ENCODE data around the gene RANBP17.
"Not testable (repeated sequence)": the region's sequence is repeated elsewhere in the genome, so short reads cannot be mapped to it uniquely, and the experiment has no call there.

Gene RANBP17

GRCh38 chr5:171261361-171261760 lies 399.5 kb downstream of the RANBP17 start:
- no peak for DNase-seq

GRCh38 chr5:171261904-171262303 lies 400.1 kb downstream of the RANBP17 start:
- no peak for DNase-seq

- DNase-seq, result no peak
These were observed 401.4 kb downstream of the RANBP17 start for GRCh38 chr5:171263181-171263580.

GRCh38 chr5:171264843-171265242 lies 403.0 kb downstream of the RANBP17 start:
- DNase-seq, result peak; percentile 20

- DNase-seq, result no peak
These were observed 407.1 kb downstream of the RANBP17 start for GRCh38 chr5:171268700-171269620.

- no peak for DNase-seq
These were observed 407.9 kb downstream of the RANBP17 start for GRCh38 chr5:171269717-171270116.

- no peak for DNase-seq
These were observed 408.3 kb downstream of the RANBP17 start for GRCh38 chr5:171270136-171270535.

GRCh38 chr5:171271798-171272197 lies 410.0 kb downstream of the RANBP17 start:
- DNase-seq, result no peak

GRCh38 chr5:171272996-171273970 lies 411.5 kb downstream of the RANBP17 start:
- DNase-seq, result peak; percentile 2

GRCh38 chr5:171275841-171276544 lies 414.2 kb downstream of the RANBP17 start:
- no peak for DNase-seq

- DNase-seq, result no peak
These were observed 421.9 kb downstream of the RANBP17 start for GRCh38 chr5:171283753-171284152.

- DNase-seq, result no peak
These were observed 423.6 kb downstream of the RANBP17 start for GRCh38 chr5:171285465-171285864.

- DNase-seq, result no peak
These were observed 426.2 kb downstream of the RANBP17 start for GRCh38 chr5:171288066-171288465.

- DNase-seq, result no peak
These were observed 429.6 kb downstream of the RANBP17 start for GRCh38 chr5:171291371-171291770.

GRCh38 chr5:171295299-171295698 lies 433.5 kb downstream of the RANBP17 start:
- no peak for DNase-seq

GRCh38 chr5:171295801-171296200 lies 434.0 kb downstream of the RANBP17 start:
- DNase-seq, result no peak

GRCh38 chr5:171297941-171298340 lies 436.1 kb downstream of the RANBP17 start:
- DNase-seq, result not testable (repeated sequence)

GRCh38 chr5:171299228-171299627 lies 437.4 kb downstream of the RANBP17 start:
- DNase-seq, result no peak

GRCh38 chr5:171299851-171300250 lies 438.0 kb downstream of the RANBP17 start:
- DNase-seq, result no peak

- DNase-seq, result no peak
These were observed 438.5 kb downstream of the RANBP17 start for GRCh38 chr5:171300358-171300757.

GRCh38 chr5:171306166-171306565 lies 444.3 kb downstream of the RANBP17 start:
- DNase-seq, result no peak

- DNase-seq, result no peak
These were observed 445.2 kb downstream of the RANBP17 start for GRCh38 chr5:171306781-171307591.
